ENCODE data around the gene ACTR3. TPM values are rescaled to one million over a fixed set of nuclear protein-coding genes. Genes with fewer than 3 reads are reported as not detected.
A peak's percentile ranks its signal among the peaks of the same experiment; 100 is the strongest.

Gene ACTR3
- total and polyA plus RNA-seq, 10 of the 15 experiments (the other 5 are each of a cell fraction or from before 2014, with no cell fraction given): 79.1 to 616 (median 471) TPM

- Histone ChIP-seq H4K20me1 (ENCODE audit: control insufficient read depth, insufficient read depth) (no peaks in the 10 kb centered on the region), H3K9ac (ENCODE audit: control insufficient read depth, insufficient read depth, low read length) (no peak overlapping the region), H3K27ac (ENCODE audit: control insufficient read depth, insufficient read depth) (no peak overlapping the region), H3K79me2 (ENCODE audit: control insufficient read depth, insufficient read depth, low read length) (no peaks in the 10 kb centered on the region), H3K4me3 (no peak overlapping the region), H3K4me2 (ENCODE audit: control insufficient read depth, insufficient read depth) (no peak overlapping the region), H2AFZ (ENCODE audit: control insufficient read depth, low read depth, low read length) (no peak overlapping the region), H3K27me3 (replicated peaks in 1 of 2; ENCODE audit: control insufficient read depth in 2 of 2, insufficient read depth in 2 of 2, low read length in 1 of 2) (no peaks in the 10 kb centered on the region), H3K9me3 (replicated peaks; ENCODE audit: control insufficient read depth, insufficient read depth, low read length) (no peaks in the 10 kb centered on the region), H3K4me1 (ENCODE audit: control insufficient read depth, insufficient read depth, low read length) (no peaks in the 10 kb centered on the region), H3K36me3 (ENCODE audit: control insufficient read depth in 2 of 2, insufficient read depth in 2 of 2, low read length in 1 of 2) (0 out of 4 replicates have a peak, but pooled peaks cover 0 to 6% of the 10 kb centered on the region in 2 experiments)
- intact Hi-C loops (cut with micrococcal nuclease; ENCODE audit: unreplicated experiment) (no loop called here), in situ Hi-C loops (cut with MboI) (no loop called here)
- 90% methylated on average over 5 of the region's 5 CpGs for WGBS (ENCODE audit: insufficient coverage, insufficient replicate concordance, low lambda C conversion rate, missing lambda C conversion rate)
- ChIA-PET RAD21 (ENCODE audit: unreplicated experiment) (interaction anchor here (0.8 to 2.1 kb wide), 5 partner anchors 66 to 255 kb away, joined by 3 to 8 read pairs (median 5); no protein-coding TSS in a partner anchor), SMC1A (ENCODE audit: uncharacterized antibody, unreplicated experiment) (interaction anchor here (0.8 to 2.4 kb wide), 9 partner anchors 12 to 86 kb away, joined by 3 to 12 read pairs (median 5); no protein-coding TSS in a partner anchor), CTCF (interaction anchor here (0.7 to 2.7 kb wide), 20 partner anchors 9 to 586 kb away, joined by 3 to 19 read pairs (median 5); partner anchors contain the start of gene SLC35F5), POLR2A (interaction anchor here (0.7 to 1.3 kb wide), 5 partner anchors 15 to 208 kb away, joined by 3 to 4 read pairs (median 3); partner anchors contain the start of gene SLC35F5)
- FAIRE-seq (no peak), DNase-seq (ENCODE audit: low read depth, low spot score) (no peak), ATAC-seq (no peak)
- TF ChIP-seq BCL11A (IDR thresholded peaks at IDR 0.05; ENCODE audit: low read depth, low read length) (no peak), E4F1 (IDR thresholded peaks at IDR 0.05; ENCODE audit: borderline replicate concordance, partially characterized antibody) (no peak), PBX3 (IDR thresholded peaks at IDR 0.05; ENCODE audit: insufficient replicate concordance, low read depth, low read length) (no peak), FOXK2 (IDR thresholded peaks at IDR 0.05) (no peak), KLF5 (IDR thresholded peaks at IDR 0.05; ENCODE audit: partially characterized antibody) (no peak), POLR2AphosphoS5 (IDR thresholded peaks at IDR 0.05; ENCODE audit: low read length) (0 out of 2 replicates have a peak, but pooled peaks have one; percentile 15)
- no TSS peak for BruUV-seq (replicated peaks)
Measured at GRCh38 chr2:113965228-113965627, 75.3 kb downstream of the ACTR3 start.
